AML-193 (cell line): ENCODE results near the gene CDH11.

ENCODE experiments used
- DNase-seq, 2 experiments: peaks; one replicate each; lab custom pipeline; 2025; lab: John Stamatoyannopoulos, UW

Gene CDH11

DNA sequence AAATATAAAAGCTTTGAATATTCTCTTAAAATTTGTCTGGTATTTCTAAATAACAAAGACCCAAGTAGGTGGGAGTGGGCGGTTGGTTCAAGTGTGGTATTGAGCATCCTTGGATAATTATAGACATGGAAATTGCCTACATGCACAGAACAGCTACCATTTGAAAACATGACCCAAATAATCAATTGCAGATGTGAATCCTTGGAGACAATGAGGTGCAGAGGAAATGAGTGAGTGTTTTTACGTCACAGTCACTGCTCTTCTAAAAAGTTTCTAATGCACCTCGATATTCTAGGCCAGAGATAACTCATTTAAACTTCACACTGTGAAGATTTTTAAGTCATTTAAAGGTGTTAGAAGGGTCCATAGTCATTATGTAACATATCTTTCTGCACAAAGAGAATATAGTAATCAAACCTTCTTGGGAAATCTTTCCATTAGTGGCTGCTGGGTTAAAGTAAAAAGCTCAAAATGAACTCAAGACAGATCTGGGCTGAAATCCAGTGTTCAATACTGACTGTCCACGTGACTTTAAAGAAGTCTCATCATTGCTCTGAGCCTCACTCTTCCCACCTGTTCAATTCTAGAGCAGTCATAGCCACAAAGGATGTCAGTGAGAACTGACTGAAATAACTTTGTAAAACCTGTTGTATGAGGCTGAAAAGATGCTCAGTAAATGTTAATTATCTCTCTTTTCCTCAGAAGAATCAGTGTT, 144.5 kb downstream of the CDH11 start:
- no peak for DNase-seq

DNA sequence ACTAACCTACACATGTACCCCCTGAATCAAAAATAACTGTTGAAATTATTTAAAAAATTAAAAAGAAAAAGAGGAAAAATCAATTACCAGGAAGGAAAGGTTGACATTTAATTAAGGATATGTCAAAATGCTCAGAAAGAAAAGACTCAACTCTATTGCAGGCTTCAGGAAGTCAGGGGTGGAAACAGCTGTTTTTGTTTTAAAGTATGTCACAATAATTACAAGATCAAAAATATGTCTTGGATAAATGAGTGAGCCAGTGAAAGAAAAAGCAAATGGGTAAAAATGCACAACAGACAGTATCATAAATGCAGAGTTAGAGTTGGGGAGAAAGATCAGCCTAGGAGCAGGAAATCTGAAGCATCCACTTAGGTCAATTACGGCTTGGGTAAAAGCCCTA, 146.0 kb downstream of the CDH11 start:
- DNase-seq: no peak

DNA sequence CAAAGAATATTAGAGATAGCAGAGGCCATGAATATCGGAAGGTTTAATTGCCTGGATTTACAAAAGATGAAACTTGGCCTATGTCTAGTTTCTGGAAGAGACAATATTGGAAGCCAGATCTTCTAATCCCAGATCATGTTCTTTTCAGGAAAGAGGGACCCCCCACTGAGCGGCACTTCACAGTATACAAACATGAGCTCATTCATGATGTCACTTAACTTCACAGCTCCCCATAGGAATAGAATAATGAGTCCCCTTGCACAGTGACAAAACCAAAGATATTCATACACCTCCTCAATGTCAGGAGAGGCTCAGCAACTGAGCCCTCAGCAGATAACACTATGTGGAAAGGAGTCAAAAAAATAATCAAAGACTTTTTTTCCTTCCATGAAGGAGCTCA, 147.5 kb downstream of the CDH11 start:
- no peak for DNase-seq

DNA sequence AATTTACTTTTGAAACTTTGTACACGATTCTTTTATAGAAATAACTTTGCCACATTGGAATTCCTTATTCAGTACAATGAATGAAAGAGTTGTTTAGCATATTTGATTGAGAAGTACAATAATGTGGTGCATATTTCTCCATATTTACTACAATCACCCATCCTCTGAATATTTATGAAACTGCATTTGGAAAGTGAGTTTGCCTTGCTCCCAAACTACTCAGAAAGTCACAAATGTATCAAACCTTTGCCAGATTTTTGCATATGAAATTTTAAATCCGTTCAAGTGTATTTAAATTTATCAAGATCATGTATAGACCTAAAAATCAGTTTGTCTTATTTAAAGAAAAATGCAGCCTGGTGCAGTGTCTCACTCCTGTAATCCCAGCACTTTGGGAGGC, 148.7 kb downstream of the CDH11 start:
- DNase-seq: no peak

DNA sequence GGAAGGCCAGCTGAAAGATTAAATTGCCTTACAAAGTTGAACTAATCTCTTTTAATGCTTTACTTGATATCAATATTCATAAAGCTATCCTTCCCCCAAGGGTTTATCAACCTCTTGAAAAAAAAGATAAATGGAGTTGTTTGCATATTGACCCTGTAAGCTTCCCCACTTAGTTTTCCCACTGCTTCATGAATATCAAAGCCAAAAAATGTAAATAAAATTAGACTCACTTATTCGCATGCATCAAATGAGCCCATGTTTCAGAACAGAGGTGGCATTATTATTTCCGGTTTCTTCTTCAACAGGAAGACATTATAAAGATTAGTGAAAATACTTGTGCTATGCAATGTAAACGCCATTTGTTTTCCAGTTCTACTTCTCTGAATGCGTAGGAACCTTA, 150.7 kb downstream of the CDH11 start:
- no peak for DNase-seq

DNA sequence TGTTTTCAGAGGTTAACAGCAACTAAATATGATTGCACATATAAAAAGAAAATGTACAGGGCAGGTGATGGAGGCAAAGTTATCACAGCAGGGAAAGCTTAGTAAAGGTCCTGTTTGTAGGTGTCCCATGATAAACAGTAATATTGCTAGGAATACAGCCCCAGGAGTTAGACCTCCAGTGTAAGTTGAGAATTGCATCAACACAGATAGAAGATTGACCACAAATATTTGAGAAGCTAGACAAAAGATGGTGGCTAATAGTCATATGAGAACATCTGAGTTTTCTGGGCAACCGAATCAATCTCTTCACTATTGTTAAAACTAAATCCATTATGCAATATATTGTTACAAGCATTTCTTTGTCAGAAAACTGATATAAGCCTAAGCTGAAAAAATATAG, 152.6 kb downstream of the CDH11 start:
- no peak for DNase-seq

DNA sequence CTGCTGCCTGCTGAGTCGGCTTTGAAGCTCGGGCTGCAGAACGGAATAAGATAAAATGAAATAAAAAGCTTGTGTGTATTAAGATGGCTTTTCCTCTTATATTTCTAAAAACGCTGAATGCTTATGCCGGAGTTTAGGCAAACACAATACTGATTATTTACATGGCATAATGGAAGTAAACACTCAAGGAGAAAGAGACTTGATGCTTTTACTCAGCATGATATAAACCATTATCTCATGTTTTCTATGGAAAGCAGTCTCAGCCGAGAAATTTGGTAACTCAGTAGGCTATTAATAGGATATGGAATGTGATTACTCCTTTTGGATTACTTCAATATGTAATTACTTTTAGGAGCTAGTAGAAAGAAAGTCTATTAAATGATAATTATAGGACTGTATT, 153.3 kb downstream of the CDH11 start:
- no peak for DNase-seq

DNA sequence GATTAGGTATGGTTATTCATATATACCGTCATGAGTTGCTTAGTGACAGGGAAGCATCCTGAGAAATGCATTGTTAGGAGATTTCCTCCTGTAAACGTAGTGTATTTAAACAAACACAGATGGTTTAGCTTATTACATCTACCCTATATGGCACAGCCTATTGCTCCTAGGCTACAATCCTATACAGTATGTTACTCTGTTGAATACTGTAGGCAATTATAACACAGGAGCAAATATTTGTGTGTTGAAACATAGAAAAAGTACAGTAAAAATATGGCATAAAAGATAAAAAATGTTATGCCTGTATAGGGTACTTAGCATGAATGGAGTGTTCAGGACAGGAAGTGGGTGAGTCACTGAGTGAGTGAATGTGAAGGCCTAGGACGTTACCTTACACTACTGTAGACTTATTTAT, 157.7 kb downstream of the CDH11 start:
- no peak for DNase-seq

DNA sequence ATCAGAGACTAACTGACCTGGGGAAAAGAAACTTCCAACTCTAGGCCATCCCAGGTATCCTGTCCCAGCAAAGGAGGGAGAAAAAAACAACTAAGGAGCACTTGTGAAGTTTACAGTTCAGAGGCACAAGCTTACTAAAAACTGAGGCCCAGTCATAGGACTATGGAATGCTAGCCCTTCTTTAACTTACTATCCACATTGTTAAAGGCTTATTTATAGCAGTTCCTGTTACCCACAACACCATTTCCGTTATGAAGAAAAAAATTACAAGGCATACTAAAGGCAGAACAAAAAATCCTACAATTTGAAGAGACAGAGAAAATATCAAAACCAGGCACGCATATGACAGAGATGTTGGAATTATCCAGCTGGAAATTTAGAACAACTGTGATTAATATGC, 159.1 kb downstream of the CDH11 start:
- DNase-seq: no peak

DNA sequence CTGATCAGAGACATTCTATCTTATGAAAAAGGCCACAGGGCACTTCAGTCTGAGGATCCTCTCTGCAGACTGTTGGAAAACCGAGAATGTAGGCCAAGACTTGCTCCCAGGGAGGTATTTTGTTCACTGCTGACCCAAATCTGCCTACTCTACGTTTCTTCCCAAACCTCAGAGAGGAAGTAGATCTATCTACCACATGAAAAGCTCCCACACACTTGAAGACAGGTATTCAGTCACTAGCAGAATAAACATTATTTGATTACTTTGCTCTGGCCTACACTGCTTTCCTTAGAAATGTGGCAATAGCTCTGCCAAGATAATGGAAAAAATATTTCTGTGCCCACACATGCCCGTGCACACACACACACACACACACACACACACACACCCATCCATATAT, 164.6 kb downstream of the CDH11 start:
- DNase-seq: no peak

DNA sequence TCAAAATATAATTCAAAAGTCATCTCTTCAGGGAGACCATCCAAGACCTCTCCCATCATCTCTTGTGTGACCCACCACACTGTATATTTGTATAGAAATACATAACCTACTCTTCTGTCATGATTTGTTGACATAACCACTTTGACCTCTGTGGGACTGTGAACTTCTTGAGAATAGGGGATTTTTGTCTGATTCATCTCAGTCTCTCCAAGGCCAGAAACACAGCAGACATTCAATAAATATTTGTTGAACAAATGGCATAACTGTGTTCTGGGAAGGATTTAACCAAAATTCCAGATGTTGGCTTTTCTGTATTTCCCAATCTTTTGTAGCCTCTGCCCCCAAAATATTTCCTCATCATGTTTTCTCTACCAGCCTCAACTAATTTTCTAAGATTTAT, 169.7 kb downstream of the CDH11 start:
- DNase-seq: no peak

DNA sequence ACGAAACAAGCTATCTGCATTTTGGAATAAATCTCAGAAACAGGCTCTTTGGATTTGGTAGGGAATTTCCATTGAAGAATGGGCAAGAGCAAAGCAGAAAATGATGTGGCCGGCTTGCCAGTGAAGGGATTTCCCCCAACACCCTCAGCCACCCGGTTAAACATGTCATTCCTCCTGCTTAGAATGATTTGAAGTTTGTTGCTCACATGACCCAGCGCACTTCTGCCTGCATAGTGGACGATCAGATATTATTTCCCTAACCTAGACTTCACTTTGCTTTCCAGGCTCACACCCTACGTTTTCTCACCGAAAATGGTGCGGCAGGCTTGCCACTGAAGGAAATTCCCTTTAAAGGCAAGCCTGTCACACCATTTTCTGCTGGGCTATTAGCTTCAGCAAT, 170.7 kb downstream of the CDH11 start:
- no peak for DNase-seq

DNA sequence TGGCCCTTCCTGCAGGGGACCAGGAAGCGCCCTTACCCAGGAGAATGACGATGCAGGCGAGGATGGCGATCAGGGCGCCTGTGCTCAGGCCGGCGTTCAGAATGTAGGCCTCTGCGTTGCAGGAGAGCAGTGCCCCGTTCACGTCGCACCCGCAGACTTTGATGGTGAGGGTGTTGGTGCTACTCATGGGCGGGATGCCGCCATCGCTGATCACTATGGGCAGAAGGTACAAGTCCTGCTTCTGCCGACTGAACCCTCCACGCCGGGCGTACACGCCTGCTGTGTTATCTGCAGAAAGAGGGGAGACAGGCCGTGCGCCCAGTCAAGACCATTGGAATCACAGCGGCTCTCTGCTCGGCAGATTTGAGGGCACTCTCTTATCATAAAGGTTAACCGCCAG, 171.1 kb downstream of the CDH11 start:
- DNase-seq: no peak

DNA sequence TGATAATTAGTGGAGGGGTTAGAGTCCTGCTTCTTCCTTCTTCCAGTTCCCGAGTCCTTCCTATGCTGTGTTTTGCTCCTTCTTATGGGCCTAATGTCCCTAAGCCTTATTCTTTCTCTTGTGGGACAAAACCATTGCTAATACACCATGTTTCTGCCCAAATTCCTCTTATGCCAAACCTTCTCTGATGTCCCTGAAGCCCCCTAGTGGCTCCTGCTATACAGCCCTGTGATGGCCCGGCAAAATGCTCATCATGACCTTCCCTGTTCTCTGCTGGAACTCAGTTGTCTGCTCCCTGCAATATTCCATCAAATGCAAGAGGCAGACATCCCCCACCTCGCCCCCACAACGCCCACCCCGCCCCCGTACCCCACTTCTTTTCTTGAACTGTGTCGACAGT, 171.6 kb downstream of the CDH11 start:
- DNase-seq: no peak

DNA sequence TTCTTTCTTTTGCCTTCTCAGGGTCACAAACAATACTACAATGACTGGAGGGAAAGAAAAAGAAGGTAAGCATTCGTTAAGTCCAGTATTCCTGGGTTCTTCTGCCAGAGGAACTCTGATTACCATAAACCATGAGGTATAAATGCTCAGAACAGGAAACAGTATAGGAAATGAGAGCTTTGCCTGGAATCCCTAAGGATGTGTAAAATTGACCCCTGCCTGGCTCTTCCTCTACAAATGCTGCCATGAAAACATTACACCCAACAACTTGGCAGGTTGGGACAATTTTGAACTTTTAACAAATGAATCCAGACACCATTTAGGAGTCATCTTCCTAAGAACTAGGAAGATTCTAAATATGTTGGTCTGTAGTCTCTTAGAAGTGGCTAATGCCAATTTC, 173.8 kb downstream of the CDH11 start:
- DNase-seq: no peak

DNA sequence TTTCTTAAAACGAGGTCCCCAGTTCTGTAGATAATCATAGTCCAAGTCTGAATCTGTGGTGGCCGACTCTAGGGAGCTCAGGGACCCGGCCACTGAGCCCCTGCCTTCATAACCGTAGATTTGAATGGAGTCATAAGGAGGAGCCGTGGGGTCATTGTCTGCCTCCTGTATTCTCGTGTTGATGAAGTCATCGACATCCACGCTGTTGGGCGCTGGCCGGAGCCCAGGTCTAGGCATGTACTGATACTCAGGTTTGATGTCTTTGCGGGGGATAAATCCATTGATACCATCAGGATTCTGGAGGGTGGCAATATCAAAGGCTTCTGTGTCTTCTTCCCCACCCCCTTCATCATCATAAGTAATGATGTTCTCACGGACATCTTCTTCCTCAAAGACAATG, 174.2 kb downstream of the CDH11 start:
- DNase-seq: no peak

DNA sequence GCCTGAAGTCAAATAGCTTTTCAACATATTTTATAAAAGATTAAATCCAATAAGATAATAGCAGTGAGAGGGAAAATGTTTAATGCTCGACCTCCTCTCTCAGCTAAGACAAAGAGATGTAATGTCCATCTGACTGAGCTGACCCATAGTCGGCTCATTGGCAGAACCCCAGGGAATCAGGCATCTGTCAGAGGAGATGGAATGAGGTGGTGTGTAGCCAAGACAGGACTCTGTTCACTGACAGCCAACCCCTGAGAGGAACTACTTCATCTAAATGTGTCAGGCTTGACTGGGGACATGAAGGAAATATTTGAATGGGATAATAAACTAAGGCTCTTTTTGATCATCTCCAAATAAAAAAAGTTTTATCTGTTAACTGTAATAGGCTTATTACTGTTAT, 188.0 kb downstream of the CDH11 start:
- DNase-seq: no peak

DNA sequence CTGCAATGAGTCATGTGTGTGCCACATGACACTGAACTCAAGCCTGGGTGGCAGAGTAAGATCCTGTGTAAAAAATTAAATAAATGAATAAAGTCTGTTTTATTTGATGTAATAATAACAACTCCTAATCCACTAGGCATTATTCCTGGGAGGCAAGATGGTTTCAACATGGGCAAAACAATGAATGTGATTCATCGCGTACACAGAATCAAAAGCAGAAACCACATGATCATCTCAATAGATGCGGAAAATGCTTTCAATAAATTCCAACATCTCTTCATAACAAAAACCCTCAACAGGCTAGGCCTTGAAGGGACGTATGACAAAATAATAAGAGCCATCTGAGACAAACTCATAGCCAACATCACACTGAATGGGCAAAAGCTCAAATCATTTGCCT, 195.4 kb downstream of the CDH11 start:
- DNase-seq: no peak

DNA sequence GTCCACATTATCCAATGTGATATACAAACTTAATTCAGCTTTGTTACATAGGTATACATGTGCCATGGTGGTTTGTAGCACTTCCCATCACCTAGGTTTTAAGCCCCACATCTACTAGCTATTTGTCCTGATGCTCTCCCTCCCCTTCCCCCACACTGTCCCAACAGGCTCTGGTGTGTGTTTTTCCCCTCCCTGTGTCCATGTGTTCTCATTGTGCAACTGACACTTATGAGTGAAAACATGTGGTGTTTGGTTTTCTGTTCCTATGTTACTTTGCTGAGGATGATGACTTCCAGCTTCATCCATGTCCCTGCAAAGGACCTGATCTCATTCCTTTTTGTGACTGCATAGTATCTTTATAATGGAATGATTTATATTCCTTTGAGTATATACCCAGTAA, 196.7 kb downstream of the CDH11 start:
- no peak for DNase-seq

DNA sequence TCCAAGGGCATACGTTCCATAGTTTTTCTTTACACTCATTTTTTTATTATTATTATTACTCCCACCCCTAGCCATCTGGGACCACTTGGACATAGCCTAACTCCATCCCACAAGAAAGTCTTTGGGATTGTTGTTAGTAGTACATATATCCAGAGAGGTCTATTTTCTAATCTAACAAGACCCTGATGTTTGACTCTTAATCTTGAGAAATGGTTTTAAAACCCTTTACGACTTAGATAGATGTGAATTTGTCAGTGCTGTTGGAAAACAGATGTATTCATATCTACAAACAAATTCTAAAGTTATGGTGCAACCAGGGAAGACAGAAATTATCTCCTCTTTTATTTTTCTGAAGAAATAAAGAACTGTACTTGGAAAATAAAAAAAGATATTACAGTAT, 197.8 kb downstream of the CDH11 start:
- DNase-seq: no peak

DNA sequence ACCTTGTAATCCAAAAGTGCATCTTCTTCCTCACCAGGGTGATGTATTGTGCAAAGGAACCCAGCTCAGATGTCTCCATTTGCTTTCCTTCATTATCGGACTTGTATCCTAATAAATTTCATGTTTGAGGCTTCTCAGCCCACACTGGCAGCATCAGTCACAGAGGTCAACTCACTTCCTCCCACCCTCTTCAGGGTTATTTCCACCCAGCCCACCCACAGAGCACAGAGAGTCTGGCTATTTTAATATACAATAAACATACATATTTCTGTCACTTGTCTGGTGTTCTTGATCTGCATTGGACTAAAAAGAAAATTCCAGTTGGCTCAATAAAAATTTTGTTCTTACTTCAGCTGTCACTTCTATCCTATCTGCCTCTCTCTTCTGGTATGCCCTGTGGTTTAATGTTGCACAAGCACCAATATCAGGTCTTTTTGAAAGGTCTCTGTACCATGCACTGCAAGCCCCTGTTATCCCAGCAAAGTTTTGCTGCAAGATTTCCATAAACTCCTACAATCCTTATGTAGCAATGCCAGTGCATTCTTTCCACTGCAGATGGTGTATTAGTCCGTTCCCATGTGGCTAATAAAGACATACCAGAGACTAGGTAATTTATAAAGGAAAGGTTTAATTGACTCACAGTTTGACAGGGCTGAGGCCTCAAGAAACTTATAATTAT, 201.8 kb downstream of the CDH11 start:
- no peak for DNase-seq

DNA sequence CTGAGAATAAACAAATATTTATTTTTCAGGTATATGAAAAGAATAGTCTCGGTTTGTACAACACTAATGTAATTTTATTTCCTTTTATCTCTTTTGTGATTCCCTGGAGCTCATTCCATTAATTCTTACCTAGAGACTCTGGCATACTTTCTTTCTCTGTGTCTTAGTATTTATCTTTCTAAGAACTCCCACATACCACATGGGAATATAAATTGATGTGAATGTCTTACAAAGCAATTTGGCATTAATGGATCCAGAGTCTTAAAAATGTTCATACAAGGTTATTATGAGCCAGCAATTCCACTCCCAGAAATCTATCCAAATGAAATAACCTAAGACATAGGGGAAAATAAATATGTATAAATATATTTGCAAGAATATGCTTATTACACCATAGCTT, 202.7 kb downstream of the CDH11 start:
- DNase-seq: no peak

DNA sequence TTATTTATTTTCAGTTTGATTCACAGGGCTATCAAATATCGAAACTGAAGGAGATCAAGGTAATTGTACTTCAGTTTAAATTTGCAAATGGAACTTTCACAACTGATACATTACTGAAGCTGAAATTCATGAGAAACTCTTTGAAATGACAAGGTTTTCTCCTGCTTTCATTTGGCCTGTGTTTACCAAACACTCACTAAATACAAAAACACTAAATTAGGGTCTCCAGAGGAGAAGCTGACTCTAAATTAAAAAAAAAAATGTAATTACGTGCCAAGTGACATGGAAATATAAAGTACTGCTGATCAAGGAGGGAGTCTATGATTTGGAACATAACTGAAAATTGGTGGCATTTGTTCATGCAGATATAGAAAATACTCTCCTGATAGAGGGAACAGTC, 205.8 kb downstream of the CDH11 start:
- no peak for DNase-seq

DNA sequence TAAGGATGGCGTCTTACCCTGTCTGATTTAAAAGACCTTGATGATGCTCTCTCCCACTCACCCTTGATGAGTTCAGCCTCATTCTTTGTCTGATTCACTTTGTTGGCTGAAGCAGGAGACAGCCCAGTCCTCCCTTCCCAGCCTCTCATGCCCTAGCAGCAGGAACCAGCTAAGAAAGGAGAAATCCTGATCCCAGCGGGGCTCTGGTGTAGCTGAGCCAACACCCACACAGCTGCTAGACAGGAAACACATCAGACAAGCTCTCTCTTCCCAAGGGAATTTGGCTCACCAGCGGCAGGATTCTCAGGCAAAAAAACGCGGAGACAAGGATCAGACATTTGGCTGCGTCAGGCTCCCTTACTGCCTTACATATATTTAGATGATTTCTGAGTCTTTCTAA, 211.5 kb downstream of the CDH11 start:
- no peak for DNase-seq
